GM11168 (cell line): Measurements from ENCODE around the gene LDLRAD4.
"Not testable (repeated sequence)": the region's sequence is repeated elsewhere in the genome, so short reads cannot be mapped to it uniquely, and the experiment has no call there.

ENCODE experiments used
- in situ Hi-C: fragments of 300-500 bp; cut with MboI; formaldehyde crosslinking; loops from one replicate; pipeline ENCODE4 v1.12.0; 2022; ENCODE audit warnings: low sequenced_read_pairs; ENCODE audit not compliant: unreplicated experiment

The LDLRAD4 gene

DNA sequence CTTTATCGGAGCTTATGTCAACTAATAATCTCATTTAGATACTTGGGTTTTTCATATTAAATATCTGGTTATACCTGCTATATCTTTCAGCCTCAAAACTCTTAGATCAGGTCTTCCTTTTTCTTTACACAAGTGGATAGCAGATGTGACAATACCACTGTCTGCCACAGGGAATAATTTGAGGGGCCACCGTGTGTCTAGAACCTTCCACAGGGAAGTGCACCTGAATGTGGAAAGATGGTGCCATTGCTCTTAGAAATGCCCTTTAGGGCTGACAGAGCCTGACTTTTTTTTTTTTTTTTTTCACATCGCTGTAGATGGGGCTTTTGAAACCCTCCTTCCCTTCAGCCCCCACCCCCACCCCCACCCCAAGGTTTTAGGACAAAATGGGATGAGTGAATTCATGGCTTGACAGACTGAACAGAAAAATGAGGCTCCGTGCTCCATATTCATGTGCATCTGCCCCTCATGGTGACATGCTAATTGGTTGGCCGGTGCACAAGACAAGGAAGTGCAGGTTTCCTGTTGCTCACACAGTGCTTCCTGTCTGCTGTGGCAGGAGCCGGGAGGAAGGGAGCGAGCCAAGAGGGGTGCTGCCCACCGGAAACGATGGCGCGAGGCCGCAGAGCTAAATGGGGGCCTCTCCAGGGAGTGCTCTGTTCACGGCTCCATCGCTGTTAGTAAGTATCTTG, 246.0 kb downstream of the LDLRAD4 start:
- in situ Hi-C loops, result loop anchor here (10.0 kb wide), 1 partner anchor 1230 kb away; no protein-coding TSS in a partner anchor

DNA sequence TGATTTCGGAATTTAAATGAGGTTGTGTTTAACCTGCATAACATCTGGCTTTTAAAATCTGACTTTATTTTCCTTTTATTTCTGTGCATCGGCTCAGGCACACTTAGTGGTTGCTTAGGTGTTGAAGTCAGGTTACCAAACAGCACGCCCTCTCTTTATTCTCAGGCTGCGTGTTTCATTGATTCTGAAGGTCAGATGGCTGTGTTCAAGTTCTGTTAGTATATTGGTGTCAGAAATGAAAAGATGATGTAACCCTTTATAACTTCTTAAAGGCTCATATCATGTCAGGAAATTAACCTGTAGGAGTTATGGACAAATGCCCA, 246.5 kb downstream of the LDLRAD4 start:
- in situ Hi-C loops, result loop anchor here (10.0 kb wide), 1 partner anchor 1230 kb away; no protein-coding TSS in a partner anchor

DNA sequence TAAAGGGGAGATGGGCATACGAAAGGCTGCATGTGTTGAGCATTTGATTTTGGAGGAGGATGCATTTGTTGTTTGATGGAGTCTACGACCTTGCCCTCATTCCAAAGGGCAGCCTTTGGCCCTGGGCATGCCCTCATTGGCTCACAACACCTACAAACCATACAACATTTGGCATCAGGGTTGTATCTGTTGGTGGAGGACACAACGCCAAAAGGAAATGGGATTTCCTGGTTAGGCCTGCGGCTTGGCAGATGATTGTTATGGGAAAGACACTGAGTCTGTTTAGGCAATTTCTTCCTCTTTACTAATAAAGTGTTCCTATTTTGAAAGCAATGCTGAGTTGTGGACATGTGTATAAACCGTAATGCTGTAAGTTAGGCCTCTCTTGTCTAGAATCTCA, 246.9 kb downstream of the LDLRAD4 start:
- in situ Hi-C loops, result loop anchor here (10.0 kb wide), 1 partner anchor 1229 kb away; no protein-coding TSS in a partner anchor

DNA sequence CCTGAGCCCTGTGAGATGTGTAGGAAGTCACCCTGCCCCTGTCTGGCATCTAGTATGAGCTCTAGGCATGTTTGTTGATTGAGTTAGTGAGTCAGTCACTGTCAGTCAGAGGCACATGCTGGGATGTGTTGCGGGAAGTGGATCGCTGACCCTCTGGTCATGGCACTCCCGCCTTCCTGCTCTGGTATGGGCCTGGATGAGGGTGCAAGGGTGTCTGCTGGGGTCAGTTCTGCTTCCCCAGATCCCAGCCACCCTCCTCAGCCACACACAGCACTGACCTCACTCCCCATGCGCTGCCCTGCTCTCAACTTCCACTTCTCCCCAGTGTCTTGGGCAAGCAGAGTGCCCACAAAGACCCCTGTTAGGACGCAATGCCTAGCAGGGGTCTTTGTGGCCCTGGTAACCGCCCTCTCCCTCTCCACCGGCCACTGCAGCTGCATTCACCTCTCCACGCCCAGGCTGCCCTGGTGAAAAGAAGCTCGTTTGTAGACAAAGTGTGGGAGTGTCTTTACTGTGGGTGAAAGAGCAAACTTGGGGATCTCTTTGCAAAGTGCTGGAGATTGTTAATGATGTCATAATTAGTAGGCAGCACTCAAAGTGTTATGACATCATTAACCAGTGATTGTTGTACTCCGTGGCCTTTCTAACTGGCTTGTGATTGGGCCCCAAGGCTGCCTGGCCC, 252.1 kb downstream of the LDLRAD4 start:
- in situ Hi-C loops, result no loop called here

DNA sequence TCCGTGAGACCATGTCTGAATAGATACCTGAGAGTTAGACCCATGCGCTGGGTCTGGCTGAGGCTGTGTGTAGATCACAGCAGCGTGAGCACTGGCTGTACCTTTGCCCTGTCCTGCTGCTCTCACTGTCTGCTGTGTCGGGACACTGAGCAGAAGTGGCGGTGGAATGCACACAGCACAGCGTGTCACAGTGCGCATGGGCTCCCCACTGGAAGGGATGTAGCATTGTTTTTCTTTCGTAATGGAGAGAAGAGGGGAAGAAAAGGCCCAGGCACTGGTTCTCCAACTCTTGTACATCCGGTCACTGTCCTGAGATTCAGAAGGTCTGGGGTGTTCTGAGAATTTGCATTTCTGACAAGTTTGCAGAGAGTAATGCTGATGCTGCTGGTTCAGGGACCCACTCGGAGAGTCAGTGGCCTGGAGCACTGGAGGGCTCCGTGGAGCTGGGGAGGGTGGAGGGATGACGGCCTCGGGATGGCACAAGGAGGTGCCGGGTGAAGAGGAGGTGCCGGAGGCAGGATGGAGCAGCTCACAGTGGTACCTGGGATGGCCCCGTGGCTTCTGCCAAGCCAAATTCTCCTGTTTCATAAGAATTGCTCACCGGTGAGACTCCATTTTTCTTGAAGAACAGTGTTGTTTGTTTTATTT, 252.8 kb downstream of the LDLRAD4 start:
- in situ Hi-C loops, result no loop called here

DNA sequence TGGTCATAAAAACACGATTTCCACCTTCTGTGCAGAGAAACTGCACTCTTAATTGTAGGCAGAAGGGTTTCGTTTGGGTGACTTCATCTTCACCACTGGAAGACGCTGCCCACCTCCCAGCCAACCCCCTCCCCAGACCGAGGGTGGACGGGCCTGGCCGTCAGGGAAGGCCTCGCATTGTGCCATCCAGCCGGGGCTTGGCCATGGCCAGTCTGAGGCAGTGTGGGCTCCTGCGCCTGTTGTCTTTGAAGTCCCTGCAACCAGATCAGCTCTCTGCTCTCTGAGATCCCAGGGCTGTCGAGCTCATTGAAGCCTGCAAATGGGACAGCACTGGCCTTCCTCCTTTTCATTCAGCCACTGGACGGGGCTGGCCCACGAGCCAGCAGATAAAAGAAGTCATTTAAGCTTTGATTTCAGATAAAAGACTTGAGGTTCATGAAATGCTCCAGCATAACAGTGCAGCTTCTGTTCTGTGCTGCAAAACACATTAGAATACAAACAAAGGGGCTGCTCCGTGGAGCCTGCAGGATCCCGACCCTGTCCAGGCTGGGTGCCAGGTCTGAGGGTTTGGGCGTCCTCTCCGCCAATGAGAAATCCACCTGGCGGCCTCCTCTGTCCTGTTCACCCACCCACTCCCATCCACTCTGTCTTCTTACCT, 253.5 kb downstream of the LDLRAD4 start:
- in situ Hi-C loops, result no loop called here

DNA sequence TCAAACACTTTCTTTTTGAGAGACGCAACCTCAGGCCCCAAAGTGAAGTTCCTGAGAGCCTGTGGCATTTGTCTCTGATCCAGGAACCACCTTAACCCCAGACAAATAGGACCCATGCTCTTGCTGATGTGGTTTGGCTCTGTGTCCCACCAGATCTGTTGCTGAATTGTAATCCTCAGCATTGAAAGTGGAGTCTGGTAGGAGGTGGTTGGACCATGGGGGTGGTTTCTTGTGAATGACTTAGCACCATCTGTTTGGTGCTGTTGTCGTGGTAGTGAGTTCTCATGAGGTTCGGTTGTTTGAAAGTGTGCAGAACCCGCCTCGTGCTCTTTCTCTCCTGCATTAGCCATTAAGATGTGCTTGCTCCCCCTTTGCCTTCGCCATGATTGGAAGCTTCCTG, 255.2 kb downstream of the LDLRAD4 start:
- in situ Hi-C loops, result no loop called here

DNA sequence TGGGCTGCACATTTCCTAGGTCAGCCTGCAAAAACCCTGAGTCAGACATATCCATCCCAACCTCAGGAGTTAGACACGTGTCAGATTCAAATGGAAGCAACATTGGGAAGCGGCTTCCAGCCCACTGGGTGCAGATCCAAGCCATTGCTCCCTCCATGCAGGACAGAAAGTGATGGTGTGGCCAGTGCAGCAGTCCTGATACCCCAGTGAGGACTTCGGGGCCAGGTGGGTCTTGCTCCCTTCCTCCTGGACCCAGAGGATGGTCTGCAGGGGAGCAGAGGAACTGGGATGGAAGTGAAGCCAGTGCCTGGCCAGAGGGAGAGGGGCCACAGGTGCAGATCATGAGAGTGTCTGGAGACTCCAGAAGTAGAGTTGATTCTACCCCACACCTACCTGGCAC, 255.8 kb downstream of the LDLRAD4 start:
- in situ Hi-C loops, result no loop called here

DNA sequence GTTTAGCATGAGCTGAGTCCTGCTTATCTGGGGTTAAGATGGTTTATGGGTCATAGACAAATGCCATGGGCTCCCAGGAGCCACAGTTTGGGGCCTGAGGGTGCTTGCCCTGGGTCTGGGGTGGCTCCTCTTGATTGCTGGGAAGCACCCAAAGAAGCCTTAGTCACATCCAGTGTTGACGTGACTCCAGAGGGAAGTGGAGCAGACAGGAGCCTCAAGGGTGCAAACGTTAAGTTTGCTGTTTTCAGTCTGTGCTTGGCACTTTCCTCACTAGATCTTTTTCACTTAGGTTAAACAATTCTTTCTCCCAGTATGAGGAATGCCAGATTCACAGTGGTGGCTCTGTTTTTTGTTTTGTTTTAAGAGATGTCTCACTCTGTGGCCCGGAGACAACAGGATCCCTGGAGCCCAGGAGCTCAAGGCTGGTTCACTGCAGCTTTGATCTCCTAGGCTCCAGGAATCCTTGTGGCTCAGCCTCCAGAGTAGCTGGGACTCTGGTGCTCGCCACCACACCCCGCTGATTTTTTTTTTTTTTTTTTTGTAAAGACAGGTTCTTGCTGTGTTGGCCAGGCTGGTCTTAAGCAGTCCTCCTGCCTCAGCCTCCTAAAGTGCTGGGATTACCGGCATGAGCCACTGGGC, 256.5 kb downstream of the LDLRAD4 start:
- in situ Hi-C loops, result no loop called here

DNA sequence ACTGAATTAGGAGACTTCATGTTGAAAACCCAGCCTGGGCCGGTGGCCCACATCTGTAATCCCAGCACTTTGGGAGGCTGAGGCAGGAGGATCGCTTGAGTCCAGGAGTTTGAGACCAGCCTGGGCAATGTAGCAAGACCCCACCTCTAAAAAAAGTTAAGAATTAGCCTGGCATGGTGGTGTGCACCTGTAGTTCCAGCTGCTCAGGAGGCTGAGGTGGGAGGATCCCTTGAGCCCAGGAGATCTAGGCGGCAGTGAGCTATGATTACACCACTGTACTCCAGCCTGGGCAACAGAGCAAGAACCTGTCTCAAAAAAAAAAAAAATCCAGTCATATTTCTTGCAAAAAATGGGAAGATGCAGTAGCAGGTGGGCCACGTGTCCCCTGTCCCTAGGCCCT, 257.8 kb downstream of the LDLRAD4 start:
- in situ Hi-C loops, result not testable (repeated sequence)

DNA sequence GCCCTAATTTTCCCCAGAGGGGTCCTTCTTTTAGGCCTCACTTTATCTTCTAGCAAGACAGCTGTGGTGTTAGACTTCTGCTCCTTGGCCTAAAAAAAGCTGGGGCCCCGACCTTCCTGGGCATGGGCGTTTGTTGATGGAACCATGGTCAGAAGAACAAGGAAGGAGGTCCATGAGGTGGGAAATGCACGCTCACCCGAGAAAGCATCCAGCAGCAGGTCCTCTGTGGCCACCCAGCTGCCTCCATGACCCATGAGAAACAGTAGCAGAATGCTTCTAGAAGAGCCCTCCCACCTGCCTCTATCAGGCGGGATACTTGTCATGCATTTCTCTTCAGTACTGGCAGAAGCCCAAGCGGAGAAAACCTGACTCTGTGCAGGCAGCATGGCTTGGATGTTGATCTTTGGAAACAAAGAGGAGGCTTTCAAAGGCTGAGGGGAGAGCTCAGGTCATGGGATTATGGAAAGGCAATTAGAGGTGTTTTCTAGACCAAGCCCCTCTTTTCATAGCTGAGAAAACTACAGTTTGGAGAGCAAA, 258.7 kb downstream of the LDLRAD4 start:
- in situ Hi-C loops, result no loop called here

DNA sequence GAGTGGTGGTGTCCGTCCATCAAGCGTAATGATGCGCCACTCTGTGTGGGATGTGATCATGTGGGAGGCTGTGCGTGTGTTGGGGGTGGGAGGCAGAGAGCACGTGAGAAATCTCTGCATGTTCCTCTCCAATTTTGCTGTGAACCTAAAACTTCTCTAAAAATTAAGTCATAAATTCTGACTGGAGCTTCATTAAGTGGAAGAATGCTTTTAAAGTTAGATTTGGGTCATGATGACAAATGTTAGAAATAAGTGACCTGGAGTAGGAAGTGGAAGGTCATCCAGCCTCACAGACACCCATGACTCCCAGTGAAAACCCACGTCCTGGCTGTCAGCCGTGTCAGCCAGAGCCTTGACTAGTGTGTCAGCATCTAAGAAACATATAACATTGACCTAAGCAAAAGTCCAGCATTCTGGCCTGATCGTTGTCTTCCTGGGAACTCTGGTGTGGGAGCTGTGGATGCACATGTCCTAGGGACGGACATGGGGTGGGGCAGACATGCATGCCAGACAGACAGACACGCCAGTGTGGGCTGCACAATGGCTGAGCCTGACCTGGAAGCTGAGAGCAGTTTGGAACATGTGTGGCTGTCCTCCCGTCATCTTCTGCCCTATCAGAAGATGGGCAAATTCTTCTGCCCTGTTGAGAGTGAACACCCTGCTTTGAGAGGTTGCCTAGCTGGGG, 262.2 kb downstream of the LDLRAD4 start:
- in situ Hi-C loops, result no loop called here

DNA sequence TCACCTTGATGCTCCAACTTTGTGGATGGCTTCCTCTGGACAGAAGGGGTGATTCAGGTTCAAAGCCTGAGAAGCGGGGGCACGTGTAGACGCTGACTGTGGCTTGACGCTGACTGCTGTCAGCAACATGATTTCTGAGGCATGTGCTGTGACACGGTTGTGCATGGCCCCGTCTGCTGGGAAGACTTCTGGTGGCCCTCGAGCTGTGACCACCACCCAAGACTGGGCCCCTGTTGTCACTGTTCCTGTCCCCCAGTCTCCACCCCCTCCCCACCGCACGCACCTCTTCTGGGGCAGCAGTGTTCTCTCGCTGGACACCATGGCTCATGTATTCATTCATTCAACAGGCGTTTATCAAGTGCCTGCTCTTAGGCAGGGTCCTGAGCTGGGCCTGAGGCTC, 262.8 kb downstream of the LDLRAD4 start:
- in situ Hi-C loops, result no loop called here

DNA sequence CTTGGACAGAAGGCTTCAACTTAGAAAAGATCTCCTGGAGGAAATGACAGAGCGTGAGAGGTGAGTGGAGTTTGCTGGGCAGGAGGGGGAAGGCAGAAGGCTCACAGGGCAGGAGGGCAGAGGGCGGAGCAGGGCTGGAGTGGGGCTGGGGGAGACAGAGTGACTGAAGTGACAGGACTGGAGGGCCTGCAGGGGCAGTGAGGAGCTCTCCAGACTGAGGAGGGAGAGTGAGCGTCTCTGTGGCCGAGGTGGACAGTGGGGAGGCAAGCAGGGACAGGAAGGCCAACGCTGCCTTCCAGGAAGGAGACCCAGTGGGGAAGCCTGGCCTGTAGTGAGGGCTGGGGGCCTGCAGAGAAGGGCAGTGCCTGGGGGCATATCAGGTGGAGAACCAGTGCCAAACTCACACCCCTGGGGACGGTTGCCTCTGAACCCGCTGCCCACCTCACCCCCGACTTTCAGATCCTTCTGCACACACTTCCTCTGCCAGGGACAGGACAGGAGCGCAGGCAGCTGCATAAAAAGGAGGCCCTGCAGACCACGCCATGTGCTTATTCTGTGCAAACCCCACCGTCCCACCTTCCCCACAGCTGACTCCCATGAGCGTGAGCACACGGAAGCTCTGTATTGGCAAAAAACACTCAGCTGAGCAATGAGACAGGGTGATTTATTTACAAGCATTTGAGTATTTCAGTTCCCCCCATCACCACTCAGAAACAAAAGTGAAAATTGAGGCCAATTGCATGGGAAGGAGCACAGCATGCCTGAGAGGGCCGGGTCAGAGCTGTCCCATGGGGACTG, 263.5 kb downstream of the LDLRAD4 start:
- in situ Hi-C loops, result no loop called here

DNA sequence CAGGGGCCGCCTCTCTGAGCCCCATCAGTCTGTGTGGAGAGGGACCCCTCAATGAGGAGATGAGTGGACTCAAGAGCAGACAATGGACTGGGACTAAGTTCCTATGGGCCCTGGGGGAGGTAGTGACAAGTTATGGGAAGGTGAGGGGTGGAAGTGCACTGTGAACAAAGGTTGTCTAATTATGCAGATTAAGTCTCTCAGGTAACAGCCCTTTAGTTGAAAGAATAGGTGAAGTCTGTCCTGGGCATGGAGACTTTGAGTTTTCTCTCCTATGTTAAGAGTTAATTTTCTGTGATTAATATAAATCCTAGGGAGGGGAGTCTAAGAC, 264.0 kb downstream of the LDLRAD4 start:
- in situ Hi-C loops, result no loop called here

DNA sequence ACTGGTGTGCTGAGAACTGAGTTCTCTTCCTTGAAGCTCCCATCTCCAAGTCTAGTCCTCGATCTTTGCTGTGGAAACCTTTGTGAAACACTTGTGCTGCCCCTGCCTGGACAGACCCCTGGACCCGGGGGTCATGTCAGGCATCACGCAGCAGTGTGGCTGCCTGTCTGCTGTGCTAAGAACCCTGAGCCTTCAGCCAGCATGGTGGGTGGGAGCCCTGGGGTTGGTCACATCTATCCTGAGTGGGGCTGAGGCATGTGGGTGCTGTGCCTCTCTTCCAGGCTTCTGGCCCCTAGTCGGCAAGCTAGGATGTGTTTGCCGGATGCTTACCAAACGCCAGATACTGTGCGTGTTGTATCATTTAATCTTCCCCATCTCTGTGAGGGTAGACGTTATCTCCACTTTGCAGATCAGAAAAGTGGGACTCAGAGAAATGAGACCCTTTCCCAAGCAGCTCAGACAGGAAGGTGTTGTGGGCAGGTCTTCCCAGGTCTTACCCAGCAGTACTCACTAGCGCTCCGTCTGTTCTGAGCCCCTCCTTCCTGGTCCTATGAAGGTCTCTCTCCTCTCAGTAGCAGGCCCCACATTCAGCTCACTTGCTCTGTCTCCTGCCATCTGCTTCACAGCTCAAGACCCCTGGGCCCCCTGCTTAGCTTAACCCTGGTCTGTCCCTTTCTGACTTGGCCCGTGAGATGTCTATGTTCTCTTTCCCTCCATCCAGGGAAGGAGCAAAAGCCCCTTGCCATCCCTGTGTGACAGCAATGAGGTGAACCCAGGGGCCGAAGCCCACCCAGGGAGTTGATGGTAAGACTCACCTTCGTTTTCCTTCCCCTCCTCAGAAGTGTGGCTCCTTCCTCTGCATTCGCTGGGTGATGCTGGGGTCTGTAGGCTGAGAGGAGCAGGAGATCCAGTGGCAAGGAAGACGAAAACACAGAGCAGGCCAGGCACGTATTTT, 265.0 kb downstream of the LDLRAD4 start:
- in situ Hi-C loops, result no loop called here

DNA sequence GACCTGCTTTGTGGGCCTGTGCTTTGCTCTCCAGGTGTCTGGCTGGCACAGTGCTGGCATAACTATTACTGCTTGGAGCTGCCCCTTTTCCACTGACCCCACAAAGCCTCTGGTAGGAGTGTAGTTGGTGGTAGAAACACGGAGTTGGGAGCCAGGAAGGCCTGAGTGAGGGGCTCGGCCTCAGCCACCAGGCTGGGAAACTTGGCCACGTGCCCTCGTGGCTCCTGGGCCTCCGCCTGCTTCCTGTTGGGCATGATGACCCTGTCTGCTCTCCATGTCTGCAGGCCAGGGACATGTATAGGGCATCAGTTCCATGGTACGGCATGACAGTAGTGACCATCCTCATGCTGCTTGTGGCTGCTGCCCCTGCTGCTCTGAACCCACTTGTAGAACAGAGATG, 266.6 kb downstream of the LDLRAD4 start:
- in situ Hi-C loops, result no loop called here

DNA sequence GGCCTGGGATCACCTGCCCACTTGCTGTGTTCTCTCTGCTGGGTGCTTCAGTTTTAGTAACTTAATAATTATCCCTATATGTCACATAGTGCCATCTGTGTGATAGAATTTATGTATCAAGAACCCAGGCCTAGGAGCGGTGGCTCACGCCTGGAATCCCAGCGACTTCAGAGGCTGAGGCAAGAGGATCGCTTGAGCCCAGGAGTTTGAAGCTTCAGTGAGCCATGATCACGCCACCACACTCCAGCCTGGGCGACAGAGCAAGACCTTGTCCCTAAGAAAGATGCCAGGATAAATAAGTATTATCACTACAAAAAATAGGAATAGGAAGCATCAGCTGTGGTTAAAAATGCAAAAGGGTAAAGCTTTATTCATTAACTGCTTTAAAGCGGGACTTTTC, 267.0 kb downstream of the LDLRAD4 start:
- in situ Hi-C loops, result no loop called here
